ENCODE results near the gene CTXN1. TPM values are rescaled to one million over a fixed set of nuclear protein-coding genes. Genes with fewer than 3 reads are reported as not detected.

CTXN1 gene
- total RNA-seq, 2 donors from 2014 or later, result 5.0 to 37.1 TPM

GRCh38 chr19:7908078-7908699, 17.7 kb downstream of the CTXN1 start:
- H3K27me3 ChIP-seq (replicated peaks; ENCODE audit: insufficient read depth), result no peaks in the 10 kb centered on the region
- no peak overlapping the region for H3K27ac ChIP-seq
- H3K9me3 ChIP-seq, result no peaks in the 10 kb centered on the region
- intact Hi-C loops (cut with DNase I), result no loop called here
- no peak for TF ChIP-seq POLR2AphosphoS5 (IDR thresholded peaks at IDR 0.05)
- no peak for TF ChIP-seq POLR2A (IDR thresholded peaks at IDR 0.05)
- TF ChIP-seq, protein P1, sequence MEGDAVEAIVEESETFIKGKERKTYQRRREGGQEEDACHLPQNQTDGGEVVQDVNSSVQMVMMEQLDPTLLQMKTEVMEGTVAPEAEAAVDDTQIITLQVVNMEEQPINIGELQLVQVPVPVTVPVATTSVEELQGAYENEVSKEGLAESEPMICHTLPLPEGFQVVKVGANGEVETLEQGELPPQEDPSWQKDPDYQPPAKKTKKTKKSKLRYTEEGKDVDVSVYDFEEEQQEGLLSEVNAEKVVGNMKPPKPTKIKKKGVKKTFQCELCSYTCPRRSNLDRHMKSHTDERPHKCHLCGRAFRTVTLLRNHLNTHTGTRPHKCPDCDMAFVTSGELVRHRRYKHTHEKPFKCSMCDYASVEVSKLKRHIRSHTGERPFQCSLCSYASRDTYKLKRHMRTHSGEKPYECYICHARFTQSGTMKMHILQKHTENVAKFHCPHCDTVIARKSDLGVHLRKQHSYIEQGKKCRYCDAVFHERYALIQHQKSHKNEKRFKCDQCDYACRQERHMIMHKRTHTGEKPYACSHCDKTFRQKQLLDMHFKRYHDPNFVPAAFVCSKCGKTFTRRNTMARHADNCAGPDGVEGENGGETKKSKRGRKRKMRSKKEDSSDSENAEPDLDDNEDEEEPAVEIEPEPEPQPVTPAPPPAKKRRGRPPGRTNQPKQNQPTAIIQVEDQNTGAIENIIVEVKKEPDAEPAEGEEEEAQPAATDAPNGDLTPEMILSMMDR (IDR thresholded peaks at IDR 0.05), result no peak
- H3K4me3 ChIP-seq, result no peak overlapping the region
- WGBS, result 83% methylated on average over 14 of the region's 14 CpGs
- peaks cover 12% of the 10 kb centered on the region for H3K4me1 ChIP-seq (replicated peaks)
- no peak for DNase-seq (ENCODE audit: low spot score)
- H3K36me3 ChIP-seq, result peaks cover 11 to 27% of the 10 kb centered on the region in 2 donors

DNA sequence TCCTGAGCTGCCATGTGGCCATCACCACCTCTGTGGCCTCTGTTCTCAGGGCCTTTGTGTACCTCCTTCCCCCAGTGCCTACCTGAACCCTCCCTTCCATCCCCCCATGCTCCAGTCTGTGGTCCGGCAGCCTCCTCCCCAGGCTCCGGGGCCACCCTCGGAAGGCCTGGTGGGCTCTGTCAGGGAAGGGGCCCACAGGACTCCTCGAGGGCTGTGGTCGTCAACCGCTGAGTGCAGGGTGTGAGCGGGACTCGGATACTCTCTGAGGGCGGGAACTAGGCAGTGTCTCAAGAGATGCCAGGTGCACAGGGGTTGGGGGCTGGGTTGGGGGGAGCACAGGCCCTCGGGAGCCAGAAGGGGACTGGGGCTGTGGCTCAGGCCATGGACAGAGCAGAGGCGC, 18.4 kb downstream of the CTXN1 start:
- intact Hi-C loops (cut with DNase I), result no loop called here
- no peak for DNase-seq (ENCODE audit: low spot score)
- peaks cover 11 to 24% of the 10 kb centered on the region in 2 donors for H3K36me3 ChIP-seq
- H3K9me3 ChIP-seq, result no peaks in the 10 kb centered on the region
- peaks cover 14% of the 10 kb centered on the region for H3K4me1 ChIP-seq (replicated peaks)
- no peak overlapping the region for H3K27ac ChIP-seq
- no peaks in the 10 kb centered on the region for H3K27me3 ChIP-seq (replicated peaks; ENCODE audit: insufficient read depth)
- 92% methylated on average over 11 of the region's 11 CpGs for WGBS
- H3K4me3 ChIP-seq, result no peak overlapping the region
- TF ChIP-seq POLR2AphosphoS5 (IDR thresholded peaks at IDR 0.05) (no peak), POLR2A (IDR thresholded peaks at IDR 0.05) (no peak)
- TF ChIP-seq, protein P1 (IDR thresholded peaks at IDR 0.05), result no peak

DNA sequence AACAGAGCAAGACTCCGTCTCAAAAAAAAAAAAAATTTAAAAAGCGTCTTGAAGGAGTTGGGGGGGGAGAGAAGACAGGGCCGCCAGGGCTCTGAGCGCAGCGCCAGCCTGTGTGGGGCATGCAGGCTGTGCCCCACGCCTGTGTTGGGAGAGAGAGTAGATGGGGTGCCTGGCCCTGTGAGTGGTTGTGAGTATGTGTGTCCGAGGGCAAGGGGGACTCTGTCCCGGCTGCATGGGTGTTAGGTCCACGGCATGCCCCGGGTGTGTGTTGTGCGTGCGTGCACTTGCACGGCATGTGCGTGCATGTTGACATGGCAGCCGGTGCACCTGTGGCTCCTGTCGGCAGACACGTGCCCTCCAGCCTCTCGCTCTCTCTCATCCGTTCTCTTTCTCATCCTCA, 18.8 kb downstream of the CTXN1 start:
- peaks cover 11 to 20% of the 10 kb centered on the region in 2 donors for H3K36me3 ChIP-seq
- TF ChIP-seq POLR2AphosphoS5 (IDR thresholded peaks at IDR 0.05) (no peak), POLR2A (IDR thresholded peaks at IDR 0.05) (no peak)
- TF ChIP-seq, protein P1 (IDR thresholded peaks at IDR 0.05), result no peak
- H3K9me3 ChIP-seq, result no peaks in the 10 kb centered on the region
- H3K4me1 ChIP-seq (replicated peaks), result peaks cover 15% of the 10 kb centered on the region
- 66% methylated on average over 19 of the region's 19 CpGs for WGBS
- intact Hi-C loops (cut with DNase I), result no loop called here
- no peaks in the 10 kb centered on the region for H3K27me3 ChIP-seq (replicated peaks; ENCODE audit: insufficient read depth)
- H3K4me3 ChIP-seq, result no peak overlapping the region
- H3K27ac ChIP-seq, result no peak overlapping the region
- no peak for DNase-seq (ENCODE audit: low spot score)

- Histone ChIP-seq H3K4me3 (no peak overlapping the region), H3K9me3 (no peaks in the 10 kb centered on the region), H3K27me3 (replicated peaks; ENCODE audit: insufficient read depth) (no peaks in the 10 kb centered on the region), H3K36me3 (peaks cover 7 to 9% of the 10 kb centered on the region in 2 donors), H3K4me1 (replicated peaks) (peaks cover 15% of the 10 kb centered on the region), H3K27ac (no peak overlapping the region)
- 83% methylated on average over 10 of the region's 10 CpGs for WGBS
- DNase-seq (ENCODE audit: low spot score), result no peak
- TF ChIP-seq, protein P1 (IDR thresholded peaks at IDR 0.05), result no peak
- TF ChIP-seq POLR2A (IDR thresholded peaks at IDR 0.05) (no peak), POLR2AphosphoS5 (IDR thresholded peaks at IDR 0.05) (no peak)
- intact Hi-C loops (cut with DNase I), result no loop called here
These were observed 20.1 kb downstream of the CTXN1 start for GRCh38 chr19:7905859-7906258.

DNA sequence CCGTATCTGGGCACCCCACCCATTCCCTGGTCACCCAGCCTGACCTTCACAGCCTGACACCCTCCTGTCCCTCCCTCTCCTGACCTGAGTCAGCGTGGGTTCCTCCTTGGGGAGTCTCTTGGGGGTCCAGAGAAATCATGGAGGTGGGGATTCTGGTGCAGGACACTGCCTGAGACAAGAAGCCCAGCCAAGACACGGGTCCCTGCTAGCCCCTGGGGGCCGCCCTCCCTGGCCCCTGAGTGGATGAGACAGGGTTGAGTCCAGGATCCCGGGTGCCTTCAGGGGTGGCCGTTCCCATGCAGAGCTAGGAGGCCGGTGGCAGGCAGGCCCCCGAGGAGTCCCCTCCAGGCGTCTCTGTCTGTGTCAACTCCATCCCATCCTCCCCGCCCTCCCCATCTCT, 20.7 kb downstream of the CTXN1 start:
- intact Hi-C loops (cut with DNase I), result no loop called here
- H3K9me3 ChIP-seq, result no peaks in the 10 kb centered on the region

More for the DNA sequence above, 20.7 kb downstream of the CTXN1 start:
- peaks cover 1 to 4% of the 10 kb centered on the region in 2 donors for H3K36me3 ChIP-seq
- no peak overlapping the region for H3K27ac ChIP-seq
- no peaks in the 10 kb centered on the region for H3K27me3 ChIP-seq (replicated peaks; ENCODE audit: insufficient read depth)
- no peak for DNase-seq (ENCODE audit: low spot score)
- H3K4me3 ChIP-seq, result no peak overlapping the region
- TF ChIP-seq, protein P1 (IDR thresholded peaks at IDR 0.05), result no peak
- TF ChIP-seq POLR2A (IDR thresholded peaks at IDR 0.05) (no peak), POLR2AphosphoS5 (IDR thresholded peaks at IDR 0.05) (no peak)
- 62% methylated on average over 10 of the region's 10 CpGs for WGBS
- H3K4me1 ChIP-seq (replicated peaks), result peaks cover 15% of the 10 kb centered on the region

Measured in prostate gland (tissue), 2 donors.